Measurements from ENCODE around the gene PRR5.
A peak's percentile ranks its signal among the peaks of the same experiment; 100 is the strongest.

The PRR5 gene

DNA sequence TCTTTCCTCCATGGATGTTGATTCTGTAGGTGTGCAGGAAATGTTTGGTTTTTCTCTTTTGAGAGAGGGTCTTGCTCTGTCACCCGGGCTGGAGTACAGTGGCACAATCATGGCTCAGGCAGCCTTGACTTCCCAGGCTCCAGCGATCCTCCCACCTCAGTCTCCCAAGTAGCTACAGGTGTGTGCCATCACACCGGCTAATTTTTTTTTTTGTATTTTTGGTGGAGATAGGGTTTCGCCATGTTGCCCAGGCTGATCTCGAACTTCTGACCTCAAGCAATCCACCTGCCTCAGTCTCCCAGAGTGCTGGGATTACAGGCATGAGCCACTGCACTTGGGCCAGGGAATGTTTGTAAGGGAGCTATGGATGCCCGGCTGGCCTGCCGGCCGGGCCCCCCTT, 4.5 kb downstream of the PRR5 start:
- TF ChIP-seq, protein P1, sequence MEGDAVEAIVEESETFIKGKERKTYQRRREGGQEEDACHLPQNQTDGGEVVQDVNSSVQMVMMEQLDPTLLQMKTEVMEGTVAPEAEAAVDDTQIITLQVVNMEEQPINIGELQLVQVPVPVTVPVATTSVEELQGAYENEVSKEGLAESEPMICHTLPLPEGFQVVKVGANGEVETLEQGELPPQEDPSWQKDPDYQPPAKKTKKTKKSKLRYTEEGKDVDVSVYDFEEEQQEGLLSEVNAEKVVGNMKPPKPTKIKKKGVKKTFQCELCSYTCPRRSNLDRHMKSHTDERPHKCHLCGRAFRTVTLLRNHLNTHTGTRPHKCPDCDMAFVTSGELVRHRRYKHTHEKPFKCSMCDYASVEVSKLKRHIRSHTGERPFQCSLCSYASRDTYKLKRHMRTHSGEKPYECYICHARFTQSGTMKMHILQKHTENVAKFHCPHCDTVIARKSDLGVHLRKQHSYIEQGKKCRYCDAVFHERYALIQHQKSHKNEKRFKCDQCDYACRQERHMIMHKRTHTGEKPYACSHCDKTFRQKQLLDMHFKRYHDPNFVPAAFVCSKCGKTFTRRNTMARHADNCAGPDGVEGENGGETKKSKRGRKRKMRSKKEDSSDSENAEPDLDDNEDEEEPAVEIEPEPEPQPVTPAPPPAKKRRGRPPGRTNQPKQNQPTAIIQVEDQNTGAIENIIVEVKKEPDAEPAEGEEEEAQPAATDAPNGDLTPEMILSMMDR (IDR thresholded peaks at IDR 0.05; ENCODE audit: poor library complexity, severe bottlenecking) = no peak
- ATAC-seq (ENCODE audit: low read depth) = no peak
- Histone ChIP-seq H3K27ac (ENCODE audit: poor library complexity, severe bottlenecking) (no peak overlapping the region), H3K27me3 (ENCODE audit: insufficient read depth, poor library complexity, severe bottlenecking) (no peaks in the 10 kb centered on the region), H3K4me3 (ENCODE audit: severe bottlenecking) (no peak overlapping the region), H3K36me3 (ENCODE audit: low read depth) (no peaks in the 10 kb centered on the region), H3K4me1 (ENCODE audit: insufficient read depth, poor library complexity, severe bottlenecking) (no peaks in the 10 kb centered on the region), H3K9me3 (ENCODE audit: severe bottlenecking) (no peaks in the 10 kb centered on the region)
- no peak for DNase-seq (ENCODE audit: low spot score)

DNA sequence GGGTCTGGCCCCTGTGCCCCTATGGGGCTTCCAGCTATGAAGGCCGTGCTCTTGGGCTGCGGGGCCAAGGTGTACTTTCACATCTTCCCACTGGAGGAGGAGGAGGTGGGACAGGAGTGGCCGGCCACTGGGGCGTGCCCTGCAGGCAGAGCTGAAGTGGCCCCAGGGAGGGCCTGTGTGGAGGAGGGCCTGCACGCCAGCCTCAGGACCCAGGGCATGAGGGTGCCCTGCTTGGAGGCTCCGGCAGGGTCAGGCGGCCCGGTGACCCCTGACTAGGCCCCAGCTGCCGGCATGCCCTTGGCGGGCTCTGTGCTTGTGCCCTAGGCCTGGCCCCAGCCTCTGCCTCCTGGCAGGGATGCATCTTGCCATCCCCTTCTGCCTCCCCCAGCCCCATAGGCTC, 5.2 kb downstream of the PRR5 start:
- TF ChIP-seq, protein P1 (IDR thresholded peaks at IDR 0.05; ENCODE audit: poor library complexity, severe bottlenecking) = no peak
- no peaks in the 10 kb centered on the region for H3K27me3 ChIP-seq (ENCODE audit: insufficient read depth, poor library complexity, severe bottlenecking)
- H3K36me3 ChIP-seq (ENCODE audit: low read depth) = no peaks in the 10 kb centered on the region
- no peak for ATAC-seq (ENCODE audit: low read depth)
- no peak overlapping the region for H3K4me3 ChIP-seq (ENCODE audit: severe bottlenecking)
- H3K4me1 ChIP-seq (ENCODE audit: insufficient read depth, poor library complexity, severe bottlenecking) = no peaks in the 10 kb centered on the region
- H3K9me3 ChIP-seq (ENCODE audit: severe bottlenecking) = no peaks in the 10 kb centered on the region
- DNase-seq (ENCODE audit: low spot score) = peak; percentile 42
- no peak overlapping the region for H3K27ac ChIP-seq (ENCODE audit: poor library complexity, severe bottlenecking)

DNA sequence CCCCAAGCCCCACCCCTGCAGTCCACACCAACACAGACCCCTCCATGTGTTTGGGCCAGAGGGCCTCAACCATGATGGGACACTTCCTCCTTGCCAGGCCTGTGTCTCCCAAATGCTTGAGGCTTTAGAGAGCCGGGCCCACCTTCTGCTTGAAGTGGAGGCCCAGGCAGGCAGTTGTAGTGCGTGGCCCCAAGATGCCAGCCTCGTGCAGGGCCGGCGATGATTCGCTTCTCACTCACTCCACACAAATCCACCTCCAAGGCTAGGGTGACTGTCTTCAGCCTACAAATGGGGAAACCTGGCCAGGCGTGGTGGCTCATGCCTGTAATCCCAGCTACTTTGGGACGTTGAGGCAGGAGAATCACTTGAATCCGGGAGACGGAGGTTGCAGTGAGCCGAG, 5.7 kb downstream of the PRR5 start:
- ATAC-seq (ENCODE audit: low read depth) (peak; percentile 59; the same call in 2 of the 3 replicates), DNase-seq (ENCODE audit: low spot score) (peak; percentile 59)
- H3K36me3 ChIP-seq (ENCODE audit: low read depth) = no peaks in the 10 kb centered on the region
- H3K27ac ChIP-seq (ENCODE audit: poor library complexity, severe bottlenecking) = no peak overlapping the region
- no peaks in the 10 kb centered on the region for H3K4me1 ChIP-seq (ENCODE audit: insufficient read depth, poor library complexity, severe bottlenecking)
- TF ChIP-seq, protein P1 (IDR thresholded peaks at IDR 0.05; ENCODE audit: poor library complexity, severe bottlenecking) = no peak
- H3K27me3 ChIP-seq (ENCODE audit: insufficient read depth, poor library complexity, severe bottlenecking) = no peaks in the 10 kb centered on the region
- H3K9me3 ChIP-seq (ENCODE audit: severe bottlenecking) = no peaks in the 10 kb centered on the region
- H3K4me3 ChIP-seq (ENCODE audit: severe bottlenecking) = no peak overlapping the region

DNA sequence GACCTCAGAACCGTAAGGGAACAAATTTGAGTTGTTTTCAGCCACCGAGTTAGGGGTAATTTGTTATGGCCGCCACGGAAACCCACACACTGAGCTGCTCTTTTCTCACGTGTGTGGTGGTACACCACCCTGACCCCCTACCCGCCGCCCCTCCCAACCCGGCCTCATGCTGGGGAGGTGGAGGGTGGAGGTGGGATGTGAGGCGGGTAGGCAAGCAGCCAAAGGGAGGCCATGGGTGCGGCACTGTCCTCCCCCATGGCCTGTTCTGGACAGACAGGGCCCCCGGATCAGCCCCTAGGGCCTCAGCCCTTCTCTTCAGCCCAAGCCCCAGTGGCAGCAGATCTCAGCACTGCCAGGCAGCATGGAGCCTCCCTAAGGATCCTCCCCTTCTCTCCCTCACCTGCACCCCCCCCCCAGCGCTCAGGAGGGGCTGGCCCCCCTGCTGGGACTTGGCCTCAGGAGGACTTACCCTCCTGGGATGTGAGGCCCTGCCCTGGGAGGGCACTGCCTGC, 7.9 kb downstream of the PRR5 start:
- H3K9me3 ChIP-seq (ENCODE audit: severe bottlenecking) = no peaks in the 10 kb centered on the region
- H3K4me1 ChIP-seq (ENCODE audit: insufficient read depth, poor library complexity, severe bottlenecking) = no peaks in the 10 kb centered on the region
- no peak overlapping the region for H3K4me3 ChIP-seq (ENCODE audit: severe bottlenecking)
- ATAC-seq (ENCODE audit: low read depth) (no peak), DNase-seq (ENCODE audit: low spot score) (no peak)
- no peak overlapping the region for H3K27ac ChIP-seq (ENCODE audit: poor library complexity, severe bottlenecking)
- H3K36me3 ChIP-seq (ENCODE audit: low read depth) = no peaks in the 10 kb centered on the region
- TF ChIP-seq, protein P1 (IDR thresholded peaks at IDR 0.05; ENCODE audit: poor library complexity, severe bottlenecking) = no peak
- H3K27me3 ChIP-seq (ENCODE audit: insufficient read depth, poor library complexity, severe bottlenecking) = no peaks in the 10 kb centered on the region

GRCh38 chr22:44710474-44711240, 8.7 kb downstream of the PRR5 start:
- TF ChIP-seq, protein P1 (IDR thresholded peaks at IDR 0.05; ENCODE audit: poor library complexity, severe bottlenecking) = no peak
- H3K4me1 ChIP-seq (ENCODE audit: insufficient read depth, poor library complexity, severe bottlenecking) = no peaks in the 10 kb centered on the region
- H3K4me3 ChIP-seq (ENCODE audit: severe bottlenecking) = no peak overlapping the region
- no peaks in the 10 kb centered on the region for H3K36me3 ChIP-seq (ENCODE audit: low read depth)
- H3K27ac ChIP-seq (ENCODE audit: poor library complexity, severe bottlenecking) = no peak overlapping the region
- no peaks in the 10 kb centered on the region for H3K9me3 ChIP-seq (ENCODE audit: severe bottlenecking)
- no peaks in the 10 kb centered on the region for H3K27me3 ChIP-seq (ENCODE audit: insufficient read depth, poor library complexity, severe bottlenecking)
- peak; percentile 63 for DNase-seq (ENCODE audit: low spot score)
- no peak for ATAC-seq (ENCODE audit: low read depth)

All from RWPE2 (cell line).